Esophagus mucosa (tissue), 1 donor: ENCODE results near the gene MAN2A1. TPM values are rescaled to one million over a fixed set of nuclear protein-coding genes. Genes with fewer than 3 reads are reported as not detected.

ENCODE experiments used
- ATAC-seq: fragments of 200-7000 bp; cut with Tn5 transposase; one replicate; pipeline ENCODE4 v1.9.1; 2020
- total RNA-seq: library from RNA; stranded (reverse); gene quantifications from one replicate; pipeline ENCODE4 v1.2.4, GENCODE V29; 2023
- donor health status: DM: yes; HTN: yes; CAD: no.

Gene MAN2A1
- total RNA-seq, 1 donor from 2014 or later = 36.6 TPM

- no peak for ATAC-seq
Observed at GRCh38 chr5:109682383-109682782, 7.3 kb upstream of the MAN2A1 start.

GRCh38 chr5:109685916-109686315 is 3.8 kb upstream of the MAN2A1 start:
- ATAC-seq = no peak

GRCh38 chr5:109688630-109688969 is 1.1 kb upstream of the MAN2A1 start:
- no peak for ATAC-seq

- peak; percentile 96 for ATAC-seq
Observed at GRCh38 chr5:109688970-109689739, 572 bp upstream of the MAN2A1 start.

GRCh38 chr5:109690242-109690974 is 681 bp downstream of the MAN2A1 start:
- peak; percentile 22 for ATAC-seq

GRCh38 chr5:109690975-109691574 is 1.3 kb downstream of the MAN2A1 start:
- ATAC-seq = no peak

- no peak for ATAC-seq
Observed at GRCh38 chr5:109691996-109692395, 2.3 kb downstream of the MAN2A1 start.

- ATAC-seq = no peak
Observed at GRCh38 chr5:109692852-109693251, 3.1 kb downstream of the MAN2A1 start.

- no peak for ATAC-seq
Observed at GRCh38 chr5:109693535-109694400, 4.0 kb downstream of the MAN2A1 start.

- no peak for ATAC-seq
Observed at GRCh38 chr5:109694451-109694891, 4.7 kb downstream of the MAN2A1 start.

GRCh38 chr5:109695005-109695926 is 5.5 kb downstream of the MAN2A1 start:
- ATAC-seq = no peak

- ATAC-seq = no peak
Observed at GRCh38 chr5:109697339-109697738, 7.6 kb downstream of the MAN2A1 start.

- no peak for ATAC-seq
Observed at GRCh38 chr5:109700516-109701153, 10.9 kb downstream of the MAN2A1 start.

GRCh38 chr5:109701252-109701651 is 11.5 kb downstream of the MAN2A1 start:
- ATAC-seq = no peak

GRCh38 chr5:109701792-109702191 is 12.1 kb downstream of the MAN2A1 start:
- peak; percentile 49 for ATAC-seq

GRCh38 chr5:109703166-109703565 is 13.4 kb downstream of the MAN2A1 start:
- no peak for ATAC-seq

GRCh38 chr5:109703829-109704228 is 14.1 kb downstream of the MAN2A1 start:
- no peak for ATAC-seq

GRCh38 chr5:109704282-109704952 is 14.7 kb downstream of the MAN2A1 start:
- ATAC-seq = no peak

GRCh38 chr5:109705596-109705995 is 15.9 kb downstream of the MAN2A1 start:
- ATAC-seq = no peak

- ATAC-seq = no peak
Observed at GRCh38 chr5:109706095-109706494, 16.4 kb downstream of the MAN2A1 start.
